ENCODE results near the gene SEC62.

SEC62 gene

DNA sequence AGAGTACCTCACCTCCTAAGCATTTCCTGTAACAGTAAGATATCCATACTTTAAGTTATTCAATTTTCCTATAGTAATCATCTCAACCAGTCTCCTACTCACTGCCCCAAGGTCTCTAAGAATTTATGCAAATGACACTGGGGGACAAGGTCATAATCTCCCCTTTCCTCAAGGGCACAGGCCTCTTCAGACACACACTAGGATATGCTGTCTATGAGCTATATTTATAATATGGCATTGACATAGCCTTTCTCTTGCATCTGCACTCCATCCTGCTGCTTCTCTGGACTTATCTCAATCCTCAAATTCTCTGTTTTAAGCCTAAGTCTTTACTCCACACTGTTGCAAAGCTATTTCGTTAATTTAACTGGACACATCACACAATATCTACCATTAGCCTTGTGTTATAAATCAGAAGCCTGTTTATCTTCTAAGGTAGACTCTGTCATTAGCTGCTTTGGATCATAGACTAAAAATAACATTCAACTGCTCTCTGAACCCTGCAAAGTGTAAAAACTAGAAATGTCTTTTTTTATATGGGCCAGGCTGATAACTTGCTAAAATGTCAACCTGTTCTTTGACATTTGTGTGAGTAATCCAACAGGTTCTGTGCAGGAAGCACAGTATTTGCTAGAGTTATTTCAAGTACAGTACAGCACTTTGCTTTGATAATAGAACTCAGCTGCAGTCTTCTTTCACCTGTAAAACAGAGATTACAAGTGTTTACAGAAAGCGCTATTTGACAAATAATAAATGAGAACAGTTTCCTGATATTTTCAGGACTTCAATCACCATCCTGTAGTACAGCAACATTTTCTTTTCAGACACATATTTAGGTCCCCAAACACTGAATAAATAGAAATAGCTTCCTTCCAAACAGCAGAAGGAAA lies 17.8 kb upstream of the SEC62 start:
- DNase-seq (ENCODE audit: extremely low spot score) = no peak
- ChIA-PET POLR2A (interaction anchor here (1.4 kb wide), 1 partner anchor 18 kb away, joined by 11 read pairs; the partner anchor contains the start of gene SEC62), CTCF (interaction anchor here (1.1 kb wide), 1 partner anchor 15 kb away, joined by 3 read pairs; no protein-coding TSS in a partner anchor)
- TF ChIP-seq ARNT (IDR thresholded peaks at IDR 0.05) (no peak), TARDBP (IDR thresholded peaks at IDR 0.05) (no peak), FOXM1 (IDR thresholded peaks at IDR 0.05; ENCODE audit: borderline replicate concordance) (no peak)
- TF ChIP-seq, protein P1, sequence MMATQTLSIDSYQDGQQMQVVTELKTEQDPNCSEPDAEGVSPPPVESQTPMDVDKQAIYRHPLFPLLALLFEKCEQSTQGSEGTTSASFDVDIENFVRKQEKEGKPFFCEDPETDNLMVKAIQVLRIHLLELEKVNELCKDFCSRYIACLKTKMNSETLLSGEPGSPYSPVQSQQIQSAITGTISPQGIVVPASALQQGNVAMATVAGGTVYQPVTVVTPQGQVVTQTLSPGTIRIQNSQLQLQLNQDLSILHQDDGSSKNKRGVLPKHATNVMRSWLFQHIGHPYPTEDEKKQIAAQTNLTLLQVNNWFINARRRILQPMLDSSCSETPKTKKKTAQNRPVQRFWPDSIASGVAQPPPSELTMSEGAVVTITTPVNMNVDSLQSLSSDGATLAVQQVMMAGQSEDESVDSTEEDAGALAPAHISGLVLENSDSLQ (IDR thresholded peaks at IDR 0.05) = no peak

DNA sequence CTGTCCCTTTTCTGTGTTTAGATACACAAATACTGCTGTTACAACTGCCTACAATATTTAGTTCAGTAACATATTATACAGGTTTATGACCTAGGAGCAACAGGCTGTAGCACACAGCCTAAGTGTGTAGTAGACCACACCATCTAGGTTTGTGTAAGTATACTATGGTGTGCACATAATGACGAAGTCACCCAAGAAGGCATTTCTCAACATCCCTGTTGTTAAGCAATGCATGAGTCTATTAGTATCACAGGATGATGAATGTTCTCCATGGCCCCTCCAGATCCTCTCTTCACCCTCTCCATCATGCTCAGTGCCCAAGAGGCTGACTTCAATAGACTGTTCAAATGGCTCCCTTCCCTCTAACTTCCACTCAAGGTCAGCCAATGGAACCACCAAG lies 14.6 kb upstream of the SEC62 start:
- ChIA-PET POLR2A (no interaction called here), CTCF (no interaction called here)
- no peak for TF ChIP-seq CTBP1 (IDR thresholded peaks at IDR 0.05; ENCODE audit: borderline replicate concordance)
- no peak for TF ChIP-seq NFRKB (IDR thresholded peaks at IDR 0.05)
- no peak for TF ChIP-seq ARNT (IDR thresholded peaks at IDR 0.05)
- TF ChIP-seq SP1 (IDR thresholded peaks at IDR 0.05) = no peak
- TF ChIP-seq L3MBTL2 (conservative IDR thresholded peaks at IDR 0.05) = no peak
- TF ChIP-seq ZNF384 (IDR thresholded peaks at IDR 0.05) = no peak
- TF ChIP-seq FOXK2 (IDR thresholded peaks at IDR 0.05) = no peak
- TF ChIP-seq FOXM1 (IDR thresholded peaks at IDR 0.05; ENCODE audit: borderline replicate concordance) = no peak
- no peak for TF ChIP-seq ELF4 (IDR thresholded peaks at IDR 0.05)
- TF ChIP-seq TARDBP (IDR thresholded peaks at IDR 0.05) = no peak
- TF ChIP-seq SUZ12 (IDR thresholded peaks at IDR 0.05) = no peak
- TF ChIP-seq, protein P1 (IDR thresholded peaks at IDR 0.05) = no peak
- TF ChIP-seq BHLHE40 (IDR thresholded peaks at IDR 0.05; ENCODE audit: borderline replicate concordance) = no peak
- TF ChIP-seq HDGF (IDR thresholded peaks at IDR 0.05; ENCODE audit: borderline replicate concordance) = no peak
- DNase-seq (ENCODE audit: extremely low spot score) = no peak

DNA sequence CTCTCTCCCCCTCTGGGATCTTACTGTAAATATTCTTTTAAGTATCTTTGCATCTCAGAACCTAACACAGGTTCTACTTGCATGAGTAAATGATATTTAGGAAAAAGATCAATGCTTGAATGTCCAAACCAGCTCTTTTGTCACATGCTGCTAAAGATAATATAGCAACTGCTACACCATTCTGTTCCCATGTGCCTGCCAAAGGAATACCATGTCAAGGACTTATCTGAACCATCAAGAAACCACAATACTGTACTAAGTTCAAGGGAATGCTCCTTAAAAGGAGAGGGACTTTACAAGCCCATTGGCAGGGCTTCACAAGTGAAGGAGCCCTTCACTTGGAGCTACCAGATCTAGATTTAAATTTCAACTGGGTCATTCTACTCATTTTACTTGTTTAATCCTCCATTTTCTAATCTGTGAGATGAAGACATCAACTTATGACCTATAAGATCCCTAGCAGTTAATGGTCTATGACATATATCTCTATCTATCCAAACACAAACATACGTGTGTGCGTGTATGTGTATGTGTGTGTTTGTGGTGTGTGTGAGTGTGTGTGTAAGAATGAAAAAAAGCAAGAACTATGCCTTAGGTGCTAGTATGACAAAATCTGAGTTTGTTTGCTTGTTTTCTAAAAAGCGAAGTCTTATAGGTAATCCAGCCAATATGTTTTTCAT lies 13.0 kb upstream of the SEC62 start:
- ChIA-PET POLR2A (no interaction called here), CTCF (no interaction called here)
- TF ChIP-seq FOXA1 (IDR thresholded peaks at IDR 0.05) = no peak
- TF ChIP-seq CTBP1 (IDR thresholded peaks at IDR 0.05; ENCODE audit: borderline replicate concordance) = no peak
- no peak for TF ChIP-seq ARNT (IDR thresholded peaks at IDR 0.05)
- no peak for TF ChIP-seq LEF1 (IDR thresholded peaks at IDR 0.05; ENCODE audit: borderline replicate concordance)
- TF ChIP-seq TARDBP (IDR thresholded peaks at IDR 0.05) = no peak
- no peak for TF ChIP-seq NFRKB (IDR thresholded peaks at IDR 0.05)
- no peak for TF ChIP-seq FOXM1 (IDR thresholded peaks at IDR 0.05; ENCODE audit: borderline replicate concordance)
- TF ChIP-seq SP1 (IDR thresholded peaks at IDR 0.05) = no peak
- no peak for TF ChIP-seq ZNF384 (IDR thresholded peaks at IDR 0.05)
- TF ChIP-seq, protein P1 (IDR thresholded peaks at IDR 0.05) = no peak
- no peak for DNase-seq (ENCODE audit: extremely low spot score)

DNA sequence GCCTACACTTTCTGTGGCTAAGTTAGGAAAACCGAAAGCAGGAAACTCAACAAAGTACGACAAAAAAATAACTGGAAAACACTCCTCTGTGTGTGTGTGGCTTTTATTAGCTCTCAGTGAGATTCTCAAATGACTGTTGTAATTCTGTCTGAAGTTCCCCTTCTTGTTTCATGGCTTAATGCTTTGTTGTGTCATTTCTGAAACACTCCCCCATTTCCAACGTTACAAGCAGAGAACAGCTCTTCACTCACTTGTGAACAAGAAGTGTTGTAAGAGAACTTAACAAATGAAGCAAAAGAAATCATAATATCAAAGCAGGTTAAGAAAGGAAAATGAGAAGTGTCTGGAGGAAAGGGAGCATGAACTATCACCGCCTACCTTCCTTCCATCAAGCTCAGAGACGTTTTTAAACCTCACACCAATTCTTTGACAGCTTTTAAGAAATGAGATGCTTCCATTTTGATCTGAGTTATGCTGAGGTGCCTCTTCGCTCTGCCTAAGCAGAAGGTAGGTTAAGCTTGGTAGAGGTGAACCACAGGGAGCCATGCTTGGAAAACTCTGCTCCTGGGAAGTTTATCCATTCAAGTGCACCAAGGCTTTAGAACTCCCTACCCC lies 12.4 kb upstream of the SEC62 start:
- CTCF ChIA-PET = no interaction called here
- TF ChIP-seq FOXK2 (IDR thresholded peaks at IDR 0.05) (no peak), TARDBP (IDR thresholded peaks at IDR 0.05) (no peak), HDGF (IDR thresholded peaks at IDR 0.05; ENCODE audit: borderline replicate concordance) (no peak)
- POLR2A ChIA-PET = no interaction called here
- DNase-seq (ENCODE audit: extremely low spot score) = no peak

DNA sequence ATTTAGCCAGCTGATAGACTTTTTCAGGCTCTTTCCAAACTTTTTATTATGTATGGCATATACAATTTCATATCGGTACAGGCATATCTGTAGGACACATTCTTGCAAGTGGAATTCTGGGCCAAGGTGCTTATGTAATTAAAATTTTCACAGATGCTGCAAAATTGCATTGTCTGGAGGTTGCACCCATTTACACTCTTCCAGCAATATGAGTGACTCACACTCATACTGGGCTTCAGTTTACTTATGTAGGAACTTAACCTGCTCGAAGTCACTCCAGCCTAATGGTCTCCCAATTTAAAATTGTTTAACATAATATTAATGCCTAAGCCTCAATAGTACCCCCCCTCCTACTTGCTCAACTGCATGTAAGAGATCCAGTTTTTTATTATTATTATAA lies 11.2 kb upstream of the SEC62 start:
- ChIA-PET CTCF (no interaction called here), POLR2A (no interaction called here)
- TF ChIP-seq ELF4 (IDR thresholded peaks at IDR 0.05) (no peak), LEF1 (IDR thresholded peaks at IDR 0.05; ENCODE audit: borderline replicate concordance) (no peak), NFRKB (IDR thresholded peaks at IDR 0.05) (no peak), CTBP1 (IDR thresholded peaks at IDR 0.05; ENCODE audit: borderline replicate concordance) (no peak), ARNT (IDR thresholded peaks at IDR 0.05) (no peak), ZNF384 (IDR thresholded peaks at IDR 0.05) (no peak), FOXA1 (IDR thresholded peaks at IDR 0.05) (no peak), FOXK2 (IDR thresholded peaks at IDR 0.05) (no peak), FOXM1 (IDR thresholded peaks at IDR 0.05; ENCODE audit: borderline replicate concordance) (no peak), BHLHE40 (IDR thresholded peaks at IDR 0.05; ENCODE audit: borderline replicate concordance) (no peak), HDGF (IDR thresholded peaks at IDR 0.05; ENCODE audit: borderline replicate concordance) (no peak), L3MBTL2 (conservative IDR thresholded peaks at IDR 0.05) (no peak), SUZ12 (IDR thresholded peaks at IDR 0.05) (no peak)
- TF ChIP-seq, protein P1 (IDR thresholded peaks at IDR 0.05) = no peak
- no peak for DNase-seq (ENCODE audit: extremely low spot score)
